ENCODE results near the gene CLTC. TPM values are rescaled to one million over a fixed set of nuclear protein-coding genes. Genes with fewer than 3 reads are reported as not detected.

CLTC gene
- total RNA-seq, 2 experiments from 2014 or later: 126 to 131 TPM

DNA sequence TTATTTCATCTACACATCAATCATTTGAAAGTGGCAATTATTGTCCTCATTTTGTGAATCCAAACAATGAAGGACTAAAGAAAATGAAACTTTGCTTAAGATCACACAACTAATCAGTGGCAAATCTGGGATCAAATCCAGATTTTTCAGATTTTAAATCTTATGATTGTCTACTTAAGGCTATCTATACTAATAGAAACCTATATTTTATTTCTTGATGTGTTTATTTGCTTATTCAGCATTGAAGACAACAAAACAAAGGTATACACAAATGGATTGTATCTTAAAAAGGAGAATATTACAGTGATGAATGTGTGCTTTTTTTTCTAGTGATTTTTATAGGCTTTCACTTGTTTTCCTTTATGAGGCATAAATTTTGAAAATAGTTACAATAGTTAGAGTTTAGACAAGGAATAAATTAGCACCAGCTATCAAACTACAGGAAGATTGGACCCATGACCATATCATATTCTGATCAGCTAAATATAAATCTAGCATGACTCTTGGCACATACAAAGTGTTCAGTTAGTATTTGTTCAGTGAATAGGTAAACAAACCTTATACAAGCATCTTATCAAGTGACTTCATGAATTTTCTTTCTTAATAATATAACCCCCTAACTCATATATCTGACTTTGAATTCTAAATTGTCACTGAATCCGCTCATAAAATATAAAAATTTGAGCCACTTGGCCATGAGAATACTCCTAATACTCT, 108.3 kb downstream of the CLTC start:
- Mint-ChIP-seq H3K4me1 (ENCODE audit: low read depth) (peaks cover 7% of the 10 kb centered on the region), H3K27me3 (ENCODE audit: low read depth) (no peaks in the 10 kb centered on the region), H3K27ac (no peak overlapping the region), H3K9me3 (ENCODE audit: insufficient read depth) (no peaks in the 10 kb centered on the region), H3K36me3 (ENCODE audit: low read depth) (peaks cover 5% of the 10 kb centered on the region), H3K4me3 (no peak overlapping the region)
- ChIA-PET POLR2A (no interaction called here), CTCF (interaction anchor here (1.2 kb wide), 1 partner anchor 8 kb away, joined by 3 read pairs; no protein-coding TSS in a partner anchor)
- ATAC-seq (no peak), DNase-seq (no peak)

DNA sequence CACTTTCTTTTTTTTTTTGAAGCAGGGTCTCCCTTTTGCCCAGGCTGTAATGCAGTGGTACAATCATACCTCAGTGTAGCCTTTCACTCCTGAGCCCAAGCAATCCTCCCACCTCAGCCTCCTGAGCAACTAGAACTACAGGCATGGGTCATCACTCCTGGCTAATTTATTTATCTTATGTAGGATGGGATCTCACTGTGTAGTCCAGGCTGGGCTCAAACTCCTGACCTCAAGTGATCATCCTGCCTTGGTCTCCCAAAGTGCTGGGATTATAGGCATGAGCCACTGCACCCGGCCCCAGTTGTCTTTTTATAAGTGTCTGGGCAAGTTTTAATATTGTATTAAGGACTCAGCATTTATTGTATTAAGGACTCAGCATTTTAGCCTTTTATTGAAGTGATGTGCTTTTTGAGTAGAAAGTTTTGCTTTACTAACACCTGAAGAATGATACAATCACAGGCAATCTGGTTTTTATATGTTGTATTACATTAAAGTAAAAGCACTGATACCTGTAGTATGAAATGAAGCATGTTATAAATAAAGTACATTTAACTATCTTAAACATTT, 110.7 kb downstream of the CLTC start:
- peaks cover 7% of the 10 kb centered on the region for H3K4me1 Mint-ChIP-seq (ENCODE audit: low read depth)
- ChIA-PET CTCF (no interaction called here), POLR2A (no interaction called here)
- H3K36me3 Mint-ChIP-seq (ENCODE audit: low read depth): peaks cover 8% of the 10 kb centered on the region
- DNase-seq: no peak
- no peaks in the 10 kb centered on the region for H3K9me3 Mint-ChIP-seq (ENCODE audit: insufficient read depth)
- H3K27me3 Mint-ChIP-seq (ENCODE audit: low read depth): no peaks in the 10 kb centered on the region
- no peak overlapping the region for H3K4me3 Mint-ChIP-seq
- ATAC-seq: no peak
- H3K27ac Mint-ChIP-seq: no peak overlapping the region

DNA sequence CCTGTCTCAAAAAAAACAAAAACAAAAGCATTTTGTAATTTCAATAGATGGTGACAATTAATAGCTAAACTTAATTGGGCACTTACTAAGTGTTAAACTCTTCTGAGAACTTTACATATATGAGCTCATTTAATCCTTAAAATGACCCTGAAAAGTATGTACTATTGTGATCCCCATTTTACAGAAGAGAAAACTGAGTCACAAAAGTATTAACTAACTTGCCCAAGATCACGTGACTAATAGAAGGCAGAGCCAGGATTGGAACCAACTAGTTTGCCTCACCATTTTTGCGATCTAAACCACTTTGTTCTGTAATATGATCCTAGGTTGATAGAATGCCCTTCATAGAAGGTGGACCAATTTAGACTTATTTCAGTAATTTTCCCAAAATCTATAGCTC, 114.0 kb downstream of the CLTC start:
- no peak for ATAC-seq
- ChIA-PET CTCF (interaction anchor here (1.0 to 1.3 kb wide), 2 partner anchors 11 to 12 kb away, joined by 3 to 5 read pairs; no protein-coding TSS in a partner anchor), POLR2A (interaction anchor here (0.7 kb wide), 1 partner anchor 124 kb away, joined by 3 read pairs; no protein-coding TSS in a partner anchor)
- no peak overlapping the region for H3K4me3 Mint-ChIP-seq
- H3K27me3 Mint-ChIP-seq (ENCODE audit: low read depth): no peaks in the 10 kb centered on the region
- H3K4me1 Mint-ChIP-seq (ENCODE audit: low read depth): peaks cover 7% of the 10 kb centered on the region
- DNase-seq: no peak
- no peaks in the 10 kb centered on the region for H3K9me3 Mint-ChIP-seq (ENCODE audit: insufficient read depth)
- H3K27ac Mint-ChIP-seq: no peak overlapping the region
- H3K36me3 Mint-ChIP-seq (ENCODE audit: low read depth): peaks cover 9% of the 10 kb centered on the region

DNA sequence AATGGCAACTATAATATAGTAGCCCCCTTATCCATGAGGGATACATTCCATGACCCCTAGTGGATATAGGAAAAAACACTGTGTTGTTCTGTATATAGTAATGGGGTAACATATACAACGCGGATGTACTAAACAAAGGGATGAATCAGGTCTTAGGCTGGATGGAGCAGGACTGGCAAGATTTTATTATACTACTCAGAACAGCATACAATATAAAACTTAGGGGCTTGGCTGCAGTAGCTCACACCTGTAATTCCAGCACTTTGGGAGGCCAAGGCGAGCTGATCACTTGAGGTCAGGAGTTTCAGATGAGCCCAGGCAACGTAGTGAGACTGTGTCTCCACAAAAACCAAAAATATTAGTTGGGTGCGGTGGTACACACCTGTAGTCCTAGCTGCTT, 114.5 kb downstream of the CLTC start:
- H3K27ac Mint-ChIP-seq: no peak overlapping the region
- ChIA-PET CTCF (interaction anchor here (1.0 to 1.3 kb wide), 2 partner anchors 11 to 12 kb away, joined by 3 to 5 read pairs; no protein-coding TSS in a partner anchor), POLR2A (no interaction called here)
- no peaks in the 10 kb centered on the region for H3K9me3 Mint-ChIP-seq (ENCODE audit: insufficient read depth)
- no peaks in the 10 kb centered on the region for H3K27me3 Mint-ChIP-seq (ENCODE audit: low read depth)
- H3K4me1 Mint-ChIP-seq (ENCODE audit: low read depth): peaks cover 7% of the 10 kb centered on the region
- ATAC-seq (no peak), DNase-seq (no peak)
- no peak overlapping the region for H3K4me3 Mint-ChIP-seq
- H3K36me3 Mint-ChIP-seq (ENCODE audit: low read depth): peaks cover 9% of the 10 kb centered on the region

DNA sequence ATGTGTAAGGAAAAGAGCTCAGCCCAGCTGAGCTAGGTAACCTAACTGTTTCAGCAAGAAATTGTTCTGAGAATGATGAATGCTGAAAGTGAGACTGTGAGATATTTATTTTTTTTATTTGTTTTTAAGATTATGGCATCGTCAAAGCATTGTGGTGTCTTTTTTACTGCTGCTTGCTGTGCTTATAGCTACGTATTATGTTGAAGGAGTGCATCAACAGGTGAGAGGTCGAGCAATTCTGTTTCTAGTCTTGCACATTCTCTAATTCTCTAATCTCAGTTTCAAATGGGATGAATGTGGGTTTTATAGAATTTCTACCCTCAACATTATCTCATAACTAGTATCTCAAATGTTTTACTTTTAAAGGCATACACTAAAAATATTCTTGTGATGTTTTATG, 117.6 kb downstream of the CLTC start:
- H3K4me3 Mint-ChIP-seq: no peak overlapping the region
- CTCF ChIA-PET: interaction anchor here (2.1 kb wide), 1 partner anchor 10 kb away, joined by 8 read pairs; no protein-coding TSS in a partner anchor

DNA sequence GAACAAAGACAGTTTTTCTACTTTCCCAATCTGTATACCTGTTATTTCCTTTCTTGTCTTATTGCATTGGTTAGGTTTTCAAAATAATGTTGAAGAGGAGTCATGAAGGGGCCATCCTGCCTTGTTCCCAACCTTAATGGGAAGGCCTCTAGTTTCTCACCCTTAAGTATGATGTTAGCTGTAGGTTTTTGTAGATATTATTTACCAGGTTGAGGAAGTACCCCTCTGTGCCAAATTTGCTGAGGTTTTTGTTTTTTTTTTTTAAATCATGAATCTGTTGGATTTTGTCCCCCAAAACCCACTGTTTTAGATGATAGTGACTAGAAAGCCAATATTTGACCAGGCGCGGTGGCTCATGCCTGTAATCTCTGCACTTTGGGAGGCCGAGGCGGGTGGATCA, 124.1 kb downstream of the CLTC start:
- ATAC-seq (no peak), DNase-seq (no peak)
- Mint-ChIP-seq H3K4me1 (ENCODE audit: low read depth) (peaks cover 8% of the 10 kb centered on the region), H3K4me3 (no peak overlapping the region), H3K36me3 (ENCODE audit: low read depth) (peaks cover 14% of the 10 kb centered on the region), H3K9me3 (ENCODE audit: insufficient read depth) (no peaks in the 10 kb centered on the region), H3K27me3 (ENCODE audit: low read depth) (no peaks in the 10 kb centered on the region), H3K27ac (no peak overlapping the region)
- CTCF ChIA-PET: interaction anchor here (0.6 to 0.9 kb wide), 2 partner anchors 225 to 293 kb away, joined by 3 read pairs; no protein-coding TSS in a partner anchor
- POLR2A ChIA-PET: no interaction called here

More for the DNA sequence above, 117.6 kb downstream of the CLTC start:
- no peaks in the 10 kb centered on the region for H3K27me3 Mint-ChIP-seq (ENCODE audit: low read depth)
- H3K36me3 Mint-ChIP-seq (ENCODE audit: low read depth): peaks cover 7% of the 10 kb centered on the region
- no peak for DNase-seq
- POLR2A ChIA-PET: no interaction called here
- ATAC-seq: no peak
- H3K9me3 Mint-ChIP-seq (ENCODE audit: insufficient read depth): no peaks in the 10 kb centered on the region
- H3K4me1 Mint-ChIP-seq (ENCODE audit: low read depth): no peaks in the 10 kb centered on the region
- no peak overlapping the region for H3K27ac Mint-ChIP-seq

DNA sequence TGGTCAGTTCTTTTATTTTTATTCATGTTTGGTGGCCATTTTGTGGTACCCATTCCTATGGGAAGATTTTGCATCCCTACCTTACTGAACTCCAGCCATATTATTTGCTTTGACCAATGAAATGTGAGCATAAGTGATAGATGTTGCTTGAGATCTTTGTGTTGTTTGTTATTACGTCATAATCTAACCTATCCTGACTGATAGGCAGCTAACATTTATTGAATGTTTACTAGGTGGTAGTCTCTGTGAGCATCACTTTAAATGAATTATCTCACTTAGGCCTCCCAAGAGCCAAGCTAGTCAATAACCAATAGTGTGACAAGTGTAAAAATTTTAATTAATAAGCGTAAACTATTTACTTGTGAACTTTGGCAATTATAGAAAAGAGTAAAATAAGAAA, 125.3 kb downstream of the CLTC start:
- Mint-ChIP-seq H3K36me3 (ENCODE audit: low read depth) (peaks cover 14% of the 10 kb centered on the region), H3K4me1 (ENCODE audit: low read depth) (peaks cover 8% of the 10 kb centered on the region), H3K4me3 (no peak overlapping the region), H3K27ac (no peak overlapping the region), H3K27me3 (ENCODE audit: low read depth) (no peaks in the 10 kb centered on the region), H3K9me3 (ENCODE audit: insufficient read depth) (no peaks in the 10 kb centered on the region)
- ChIA-PET CTCF (interaction anchor here (0.8 to 3.7 kb wide), 10 partner anchors 10 to 293 kb away, joined by 3 to 17 read pairs (median 4); partner anchors contain the start of genes RPS6KB1 and TUBD1), POLR2A (interaction anchor here (0.7 to 1.7 kb wide), 2 partner anchors 41 to 93 kb away, joined by 5 read pairs; no protein-coding TSS in a partner anchor)
- DNase-seq (no peak), ATAC-seq (no peak)

Other genes starting within 250 kb of the CLTC start
- 10 to 100 TPM; 17.7 to 20.8 TPM for gene DHX40, start 54.3 kb upstream of the CLTC start, total RNA-seq
- 10 to 100 TPM; 21.5 to 24.7 TPM for gene PTRH2, start 87.5 kb downstream of the CLTC start, total RNA-seq
- gene VMP1, start 87.8 kb downstream of the CLTC start, total RNA-seq: 100 to 1,000 TPM; 122 to 123 TPM

Data from activated CD8-positive, alpha-beta T cell treated with anti-CD3 and anti-CD28 coated beads, Interleukin-2, amount 10 ng/mL, durations not matched to agents 7 days and 5 days (primary cell).